PC-3 (cell line): ENCODE results near the gene HP1BP3. TPM values are rescaled to one million over a fixed set of nuclear protein-coding genes. Genes with fewer than 3 reads are reported as not detected.

ENCODE experiments used
- ATAC-seq: fragments of 200-7000 bp; cut with Tn5 transposase; 2 replicates; pipeline ENCODE4 v1.9.1; 2020; ENCODE audit warnings: mild to moderate bottlenecking, moderate library complexity
- BruUV-seq: library from RNA; stranded (reverse); fragments of 400-500 nt; replicated peaks from 2 replicates; lab custom pipeline; 2021; lab: Mats Ljungman, UMichigan
- CTCF ChIA-PET: fragments of 300-600 bp; sonication (Branson Sonifier 250); formaldehyde crosslinking; loops from one replicate; lab custom pipeline; 2022; ENCODE audit warnings: antibody characterized with exemption; lab: Charles Lee
- POLR2A ChIA-PET: fragments of 300-600 bp; sonication (Branson Sonifier 250); formaldehyde crosslinking; loops from one replicate; lab custom pipeline; 2022; ENCODE audit warnings: antibody characterized with exemption; ENCODE audit not compliant: unreplicated experiment; lab: Charles Lee
- DNase-seq: peaks from one replicate; pipeline ENCODE4 v3.0.0-alpha.2; 2015
- H2AFZ ChIP-seq: fragments of 300-600 bp; sonication (generic); 2 replicates; pipeline ENCODE4 v1.6.0; 2016; ENCODE audit warnings: antibody characterized with exemption, low read length
- H3F3A ChIP-seq: fragments of 300-600 bp; sonication (generic); one replicate; pipeline ENCODE4 v1.6.0; 2017; ENCODE audit warnings: antibody characterized with exemption, low read length, control low read depth, mild to moderate bottlenecking; ENCODE audit not compliant: unreplicated experiment
- H3K27ac ChIP-seq: fragments of 300-600 bp; sonication (generic); 2 replicates; pipeline ENCODE4 v1.5.1; 2016; ENCODE audit warnings: mild to moderate bottlenecking, low read length
- H3K27me3 ChIP-seq: fragments of 300-600 bp; sonication (generic); 2 replicates; pipeline ENCODE4 v1.6.1; 2016; ENCODE audit warnings: low read length, mixed read lengths
- H3K36me3 ChIP-seq: fragments of 300-600 bp; sonication (generic); 2 replicates; pipeline ENCODE4 v1.6.1; 2016; ENCODE audit warnings: low read depth, mixed run types, low read length, mixed read lengths
- H3K4me1 ChIP-seq: fragments of 300-600 bp; sonication (generic); 2 replicates; pipeline ENCODE4 v1.5.1; 2016; ENCODE audit warnings: low read length; ENCODE audit not compliant: insufficient read depth
- H3K4me2 ChIP-seq: fragments of 300-600 bp; sonication (generic); 2 replicates; pipeline ENCODE4 v1.6.0; 2016; ENCODE audit warnings: low read length
- H3K4me3 ChIP-seq: fragments of 300-600 bp; sonication (generic); 2 replicates; pipeline ENCODE4 v1.5.1; 2016; ENCODE audit warnings: mild to moderate bottlenecking, low read length, mixed read lengths
- H3K79me2 ChIP-seq: fragments of 300-600 bp; sonication (generic); 2 replicates; pipeline ENCODE4 v1.6.1; 2017; ENCODE audit warnings: low read length, mixed read lengths
- H3K9ac ChIP-seq: fragments of 300-600 bp; sonication (generic); 2 replicates; pipeline ENCODE4 v1.6.0; 2016; ENCODE audit warnings: mild to moderate bottlenecking, low read length
- H3K9me2 ChIP-seq: fragments of 300-600 bp; sonication (generic); replicated peaks from 2 replicates; pipeline ENCODE4 v1.6.1; 2016; ENCODE audit warnings: mixed run types, low read length, mixed read lengths
- H3K9me3 ChIP-seq: fragments of 300-600 bp; sonication (generic); 2 replicates; pipeline ENCODE4 v1.6.1; 2016; ENCODE audit warnings: low read length, mixed read lengths
- H4K20me1 ChIP-seq: fragments of 300-600 bp; sonication (generic); 2 replicates; pipeline ENCODE4 v1.6.1; 2016; ENCODE audit warnings: low read length, mixed read lengths
- CTCF ChIP-seq: fragments of 300-600 bp; sonication (generic); conservative IDR thresholded peaks from 2 replicates; pipeline ENCODE4 v1.5.1; 2017; ENCODE audit warnings: antibody characterized with exemption, low read depth, mild to moderate bottlenecking, low read length
- EZH2 ChIP-seq: fragments of 300-600 bp; sonication (generic); IDR thresholded peaks from one replicate; pipeline ENCODE4 v1.6.1; 2017; ENCODE audit warnings: antibody characterized with exemption, mild to moderate bottlenecking, low read length; ENCODE audit not compliant: unreplicated experiment
- EZH2phosphoT487 ChIP-seq: fragments of 300-600 bp; sonication (generic); IDR thresholded peaks from 2 replicates; pipeline ENCODE4 v1.6.1; 2018; ENCODE audit warnings: mild to moderate bottlenecking, antibody characterized with exemption, low read length, borderline replicate concordance
- intact Hi-C: fragments of 100-400 bp; cut with micrococcal nuclease; formaldehyde crosslinking; loops from 2 replicates; pipeline ENCODE4 v1.9.0; 2023
- total RNA-seq: library from RNA; depleted of rRNA; stranded (reverse); fragments of >200 nt; gene quantifications from 2 replicates; pipeline ENCODE4 v1.2.3, GENCODE V29; 2014

HP1BP3 gene
- total RNA-seq, 1 experiment from 2014 or later, result 243 TPM

DNA sequence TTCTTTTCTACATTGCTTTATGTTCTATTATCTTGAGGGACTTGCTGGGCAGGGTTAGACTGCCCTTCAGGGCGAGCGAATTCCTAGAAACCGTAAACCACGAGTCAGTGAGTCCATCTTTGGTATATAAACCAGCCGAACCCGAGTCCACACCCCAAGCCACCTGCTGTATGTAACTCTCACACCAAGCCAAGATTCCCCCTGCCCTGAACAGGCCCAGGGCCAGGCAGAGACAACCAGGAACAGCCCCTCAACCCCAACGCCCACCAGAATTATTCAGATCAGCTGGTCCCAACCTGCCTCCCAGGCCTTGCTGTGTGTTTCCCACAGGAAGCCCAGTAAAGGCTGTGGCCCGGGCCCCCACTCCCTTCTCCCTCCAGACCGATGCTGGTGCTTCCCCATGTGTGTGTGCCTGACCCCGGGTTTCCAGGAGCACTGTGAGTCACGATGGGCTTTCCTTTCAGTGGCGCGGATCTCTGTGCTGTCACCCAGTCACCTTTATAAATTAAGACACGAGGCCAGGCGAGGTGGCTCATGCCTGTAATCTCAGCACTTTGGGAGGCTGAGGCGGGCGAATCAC is 86.4 kb downstream of the HP1BP3 start:
- no peak for ATAC-seq
- no TSS peak for BruUV-seq

DNA sequence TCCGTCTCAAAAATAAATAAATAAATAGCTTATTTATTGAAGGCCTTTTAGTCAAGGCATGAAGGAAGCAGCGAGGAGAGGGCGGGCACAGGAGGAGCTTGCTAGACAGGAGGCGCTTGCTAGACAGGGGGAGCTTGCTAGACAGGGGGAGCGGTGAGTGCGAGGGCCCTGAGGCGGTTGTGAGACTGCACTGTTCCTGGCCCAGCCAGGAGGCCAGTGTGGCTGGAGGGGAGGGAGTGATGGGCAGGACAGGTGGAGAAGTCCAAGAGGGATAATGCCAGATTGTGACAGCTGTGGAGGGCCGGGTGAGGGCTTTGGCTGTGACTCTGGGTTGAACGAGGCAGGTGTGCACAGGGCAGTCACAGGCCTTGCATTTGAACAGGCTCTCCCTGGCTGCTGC is 87.5 kb downstream of the HP1BP3 start:
- H3K4me1 ChIP-seq, result peaks cover 22% of the 10 kb centered on the region
- H4K20me1 ChIP-seq, result no peaks in the 10 kb centered on the region
- H3K9ac ChIP-seq, result no peak overlapping the region
- H3K79me2 ChIP-seq, result no peaks in the 10 kb centered on the region
- no peak overlapping the region for H3K4me2 ChIP-seq
- TF ChIP-seq CTCF (no peak), EZH2phosphoT487 (no peak), EZH2 (no peak)
- H3K9me2 ChIP-seq, result no peaks in the 10 kb centered on the region
- no peaks in the 10 kb centered on the region for H3K9me3 ChIP-seq
- intact Hi-C loops, result loop anchor here (5.0 to 10.0 kb wide), 3 partner anchors 88 to 285 kb away; partner anchors contain the start of gene HP1BP3
- H2AFZ ChIP-seq, result no peak overlapping the region
- H3F3A ChIP-seq, result no peaks in the 10 kb centered on the region
- POLR2A ChIA-PET, result no interaction called here
- no peak overlapping the region for H3K4me3 ChIP-seq
- DNase-seq (no peak), ATAC-seq (no peak)
- BruUV-seq, result no TSS peak
- CTCF ChIA-PET, result no interaction called here
- no peak overlapping the region for H3K27ac ChIP-seq
- no peaks in the 10 kb centered on the region for H3K27me3 ChIP-seq
- H3K36me3 ChIP-seq, result no peaks in the 10 kb centered on the region

More for the DNA sequence above, 86.4 kb downstream of the HP1BP3 start:
- no peak overlapping the region for H3K9ac ChIP-seq
- H3K27me3 ChIP-seq, result no peaks in the 10 kb centered on the region
- intact Hi-C loops, result no loop called here
- CTCF ChIA-PET, result no interaction called here
- H3K79me2 ChIP-seq, result no peaks in the 10 kb centered on the region
- no peaks in the 10 kb centered on the region for H3K9me2 ChIP-seq
- H2AFZ ChIP-seq, result no peak overlapping the region
- POLR2A ChIA-PET, result no interaction called here
- H3K4me1 ChIP-seq, result peaks cover 22% of the 10 kb centered on the region
- H3K27ac ChIP-seq, result no peak overlapping the region
- DNase-seq, result peak; percentile 12
- no peaks in the 10 kb centered on the region for H3F3A ChIP-seq
- H3K4me3 ChIP-seq, result no peak overlapping the region
- H4K20me1 ChIP-seq, result no peaks in the 10 kb centered on the region
- H3K36me3 ChIP-seq, result no peaks in the 10 kb centered on the region
- no peaks in the 10 kb centered on the region for H3K9me3 ChIP-seq
- no peak overlapping the region for H3K4me2 ChIP-seq
- TF ChIP-seq EZH2 (no peak), CTCF (no peak), EZH2phosphoT487 (no peak)
